PC-9 (cell line): ENCODE data around the gene PPP2R2C. TPM values are rescaled to one million over a fixed set of nuclear protein-coding genes. Genes with fewer than 3 reads are reported as not detected.

ENCODE experiments used
- BruUV-seq: library from RNA; stranded (reverse); fragments of 400-500 nt; replicated peaks from 2 replicates; lab custom pipeline; 2021; lab: Mats Ljungman, UMichigan
- CTCF ChIA-PET: fragments of 300-600 bp; sonication (Branson Sonifier 250); formaldehyde crosslinking; loops from one replicate; lab custom pipeline; 2022; ENCODE audit warnings: antibody characterized with exemption; lab: Charles Lee
- POLR2A ChIA-PET: fragments of 300-600 bp; sonication (Branson Sonifier 250); formaldehyde crosslinking; loops from one replicate; lab custom pipeline; 2022; ENCODE audit warnings: antibody characterized with exemption; ENCODE audit not compliant: unreplicated experiment; lab: Charles Lee
- DNase-seq, 2 experiments: peaks; one replicate each; pipeline versions ENCODE4 v3.0.0 to v3.0.0-alpha.2; 2015 to 2022; ENCODE audit warnings: mixed read lengths in 1 of 2
- H2AFZ ChIP-seq: fragments of 200-600 bp; sonication (generic); 2 replicates; pipeline ENCODE4 v1.8.1; 2017; ENCODE audit warnings: antibody characterized with exemption
- H3F3A ChIP-seq: fragments of 200-600 bp; sonication (generic); 2 replicates; pipeline ENCODE4 v1.8.1; 2017; ENCODE audit warnings: antibody characterized with exemption, mild to moderate bottlenecking, low read depth; ENCODE audit not compliant: insufficient read depth
- H3K27ac ChIP-seq: fragments of 200-600 bp; sonication (generic); 2 replicates; pipeline ENCODE4 v1.6.1; 2016; ENCODE audit warnings: mixed run types
- H3K27me3 ChIP-seq: fragments of 200-600 bp; sonication (generic); 2 replicates; pipeline ENCODE4 v1.6.1; 2016; ENCODE audit warnings: low read depth, mixed run types; ENCODE audit not compliant: insufficient read depth
- H3K36me3 ChIP-seq: fragments of 200-600 bp; sonication (generic); 2 replicates; pipeline ENCODE4 v1.6.1; 2016; ENCODE audit warnings: low read depth, mixed run types
- H3K4me1 ChIP-seq: fragments of 200-600 bp; sonication (generic); replicated peaks from 2 replicates; pipeline ENCODE4 v1.6.1; 2016; ENCODE audit warnings: mixed run types; ENCODE audit not compliant: insufficient read depth
- H3K4me2 ChIP-seq: fragments of 200-600 bp; sonication (generic); 2 replicates; pipeline ENCODE4 v1.6.1; 2017; ENCODE audit warnings: mixed run types
- H3K4me3 ChIP-seq: fragments of 200-600 bp; sonication (generic); 2 replicates; pipeline ENCODE4 v1.6.1; 2016; ENCODE audit warnings: mixed run types
- H3K79me2 ChIP-seq: fragments of 200-600 bp; sonication (generic); 2 replicates; pipeline ENCODE4 v1.6.1; 2017; ENCODE audit warnings: low read depth, mixed run types
- H3K9me2 ChIP-seq: fragments of 200-600 bp; sonication (generic); 2 replicates; pipeline ENCODE4 v1.8.1; 2017; ENCODE audit warnings: mild to moderate bottlenecking; ENCODE audit not compliant: insufficient read depth
- H3K9me3 ChIP-seq: fragments of 200-600 bp; sonication (generic); 2 replicates; pipeline ENCODE4 v1.8.1; 2016; ENCODE audit warnings: low read depth; ENCODE audit not compliant: insufficient read depth
- H4K20me1 ChIP-seq: fragments of 200-600 bp; sonication (generic); 2 replicates; pipeline ENCODE4 v1.8.1; 2017; ENCODE audit not compliant: insufficient read depth
- CTCF ChIP-seq: fragments of 200-600 bp; sonication (generic); conservative IDR thresholded peaks from 2 replicates; pipeline ENCODE4 v1.6.1; 2017; ENCODE audit warnings: mixed run types, antibody characterized with exemption, mild to moderate bottlenecking, moderate library complexity
- EZH2 ChIP-seq: fragments of 200-600 bp; sonication (generic); IDR thresholded peaks from 2 replicates; pipeline ENCODE4 v1.8.0; 2017; ENCODE audit warnings: antibody characterized with exemption, low read depth
- intact Hi-C: fragments of 100-400 bp; cut with micrococcal nuclease; formaldehyde crosslinking; loops from one replicate; pipeline ENCODE4 v1.10.0; 2022; ENCODE audit not compliant: unreplicated experiment
- total RNA-seq: library from RNA; stranded (reverse); gene quantifications from 2 replicates; pipeline ENCODE4 v1.2.3, GENCODE V29; 2021

The PPP2R2C gene
- total RNA-seq, 1 experiment from 2014 or later, result 40.9 TPM

GRCh38 chr4:6427439-6428090, 44.8 kb downstream of the PPP2R2C start:
- H3K36me3 ChIP-seq, result no peaks in the 10 kb centered on the region
- intact Hi-C loops, result no loop called here
- no peak overlapping the region for H3K27ac ChIP-seq
- TF ChIP-seq CTCF (no peak), EZH2 (no peak)
- DNase-seq, result no peak
- no TSS peak for BruUV-seq
- ChIA-PET CTCF (no interaction called here), POLR2A (no interaction called here)
- no peaks in the 10 kb centered on the region for H3K9me2 ChIP-seq
- no peak overlapping the region for H3K4me2 ChIP-seq
- no peak overlapping the region for H2AFZ ChIP-seq
- no peaks in the 10 kb centered on the region for H3K79me2 ChIP-seq
- H3K9me3 ChIP-seq, result no peaks in the 10 kb centered on the region
- H3K27me3 ChIP-seq, result no peaks in the 10 kb centered on the region
- H4K20me1 ChIP-seq, result no peaks in the 10 kb centered on the region
- no peaks in the 10 kb centered on the region for H3F3A ChIP-seq
- H3K4me3 ChIP-seq, result no peak overlapping the region
- H3K4me1 ChIP-seq, result no peaks in the 10 kb centered on the region

- no peaks in the 10 kb centered on the region for H3K79me2 ChIP-seq
- no peak overlapping the region for H3K27ac ChIP-seq
- no peaks in the 10 kb centered on the region for H4K20me1 ChIP-seq
- BruUV-seq, result no TSS peak
- H3K9me2 ChIP-seq, result no peaks in the 10 kb centered on the region
- CTCF ChIA-PET, result interaction anchor here (0.6 kb wide), 1 partner anchor 173 kb away, joined by 4 read pairs; no protein-coding TSS in a partner anchor
- no peaks in the 10 kb centered on the region for H3F3A ChIP-seq
- POLR2A ChIA-PET, result no interaction called here
- H3K4me3 ChIP-seq, result no peak overlapping the region
- intact Hi-C loops, result no loop called here
- DNase-seq, result no peak
- no peaks in the 10 kb centered on the region for H3K9me3 ChIP-seq
- H3K27me3 ChIP-seq, result no peaks in the 10 kb centered on the region
- TF ChIP-seq EZH2 (no peak), CTCF (no peak)
- no peak overlapping the region for H2AFZ ChIP-seq
- H3K4me2 ChIP-seq, result no peak overlapping the region
- H3K36me3 ChIP-seq, result no peaks in the 10 kb centered on the region
- no peaks in the 10 kb centered on the region for H3K4me1 ChIP-seq
Observed at GRCh38 chr4:6426571-6427438, 45.6 kb downstream of the PPP2R2C start.

- H3K79me2 ChIP-seq, result no peaks in the 10 kb centered on the region
- H3K4me1 ChIP-seq, result no peaks in the 10 kb centered on the region
- no peaks in the 10 kb centered on the region for H3F3A ChIP-seq
- H3K36me3 ChIP-seq, result no peaks in the 10 kb centered on the region
- ChIA-PET POLR2A (no interaction called here), CTCF (no interaction called here)
- TF ChIP-seq EZH2, result no peak
- no peak for TF ChIP-seq CTCF
- no peak overlapping the region for H3K27ac ChIP-seq
- H3K9me2 ChIP-seq, result no peaks in the 10 kb centered on the region
- no TSS peak for BruUV-seq
- H3K4me2 ChIP-seq, result no peak overlapping the region
- H3K4me3 ChIP-seq, result no peak overlapping the region
- 0 out of 2 replicates have a peak, but pooled peaks cover 1% of the 10 kb centered on the region for H4K20me1 ChIP-seq
- no peaks in the 10 kb centered on the region for H3K27me3 ChIP-seq
- no peaks in the 10 kb centered on the region for H3K9me3 ChIP-seq
- intact Hi-C loops, result no loop called here
- H2AFZ ChIP-seq, result no peak overlapping the region
- DNase-seq, result no peak
Observed at GRCh38 chr4:6425911-6426310, 46.5 kb downstream of the PPP2R2C start.
